Esophagus muscularis mucosa (tissue), 4 donors: ENCODE data around the gene TMA7. TPM values are rescaled to one million over a fixed set of nuclear protein-coding genes. Genes with fewer than 3 reads are reported as not detected.
A peak's percentile ranks its signal among the peaks of the same experiment; 100 is the strongest.

Experiments
- DNase-seq: peaks from one replicate; pipeline ENCODE4 v3.0.0-alpha.2; 2017; ENCODE audit errors: extremely low spot score
- H3K27ac ChIP-seq, 4 donors: fragments of 200-600 bp; sonication (generic); replicated peaks in 1 of 4; 1 replicate in 3 of 4; 2 replicates in 1 of 4; pipeline ENCODE4 v1.5.1; 2016 to 2019; ENCODE audit warnings: mild to moderate bottlenecking in 1 of 4
- H3K27me3 ChIP-seq, 4 donors: fragments of 200-600 bp; sonication (generic); one replicate each; pipeline versions ENCODE4 v1.5.1 to v1.6.0; 2016 to 2019
- H3K36me3 ChIP-seq, 4 donors: fragments of 200-600 bp; sonication (generic); one replicate each; pipeline ENCODE4 v1.5.1; 2016 to 2019
- H3K4me1 ChIP-seq, 4 donors: fragments of 200-600 bp; sonication (generic); one replicate each; pipeline ENCODE4 v1.5.1; 2016 to 2019
- H3K4me3 ChIP-seq, 4 donors: fragments of 200-600 bp; sonication (generic); 1 replicate in 2 of 4; 2 replicates in 2 of 4; pipeline ENCODE4 v1.5.1; 2016 to 2019; ENCODE audit warnings: mild to moderate bottlenecking in 4 of 4, moderate library complexity in 1 of 4
- H3K9me3 ChIP-seq, 4 donors: fragments of 200-600 bp; sonication (generic); 1 replicate in 3 of 4; 2 replicates in 1 of 4; pipeline ENCODE4 v1.5.1; 2016 to 2019
- EP300 ChIP-seq: sonication (generic); formaldehyde crosslinking; IDR thresholded peaks from one replicate; pipeline ENCODE4 v1.6.1; 2017; ENCODE audit warnings: antibody characterized with exemption
- POLR2A ChIP-seq: fragments of 450-650 bp; IDR thresholded peaks from one replicate; pipeline ENCODE4 v1.6.1; 2017; ENCODE audit warnings: antibody characterized with exemption, moderate library complexity, mild to moderate bottlenecking, low read depth
- POLR2AphosphoS5 ChIP-seq, 2 donors: sonication (generic); formaldehyde crosslinking; IDR thresholded peaks; one replicate each; pipeline ENCODE4 v1.6.1; 2017; ENCODE audit warnings: antibody characterized with exemption in 2 of 2
- WGBS: methylation state at CpG from one replicate; pipeline ENCODE4 v1.1.5; 2018; 5-methylcytosine and 5-hydroxymethylcytosine counted together
- intact Hi-C: fragments of 100-400 bp; cut with DNase I; formaldehyde crosslinking; loops from one replicate; pipeline ENCODE4 v1.15.1; 2023
- total RNA-seq, 4 donors: library from RNA; depleted of rRNA; stranded (reverse); fragments of >200 nt; gene quantifications; one replicate each; pipeline versions ENCODE4 v1.1.0 to v1.2.1, GENCODE V29; 2016
- TF ChIP-seq, protein P1 (sequence below), 3 experiments: fragments of 200-600 bp in 2 of 3; fragments of 450-650 bp in 1 of 3; sonication (generic) in 2 of 3; IDR thresholded peaks; one replicate each; pipeline ENCODE4 v1.5.1; 2017 to 2019; ENCODE audit warnings: antibody characterized with exemption in 3 of 3, mild to moderate bottlenecking in 2 of 3, moderate library complexity in 1 of 3

Gene TMA7
- total RNA-seq, 4 donors from 2014 or later: 167 to 270 (median 205) TPM

DNA sequence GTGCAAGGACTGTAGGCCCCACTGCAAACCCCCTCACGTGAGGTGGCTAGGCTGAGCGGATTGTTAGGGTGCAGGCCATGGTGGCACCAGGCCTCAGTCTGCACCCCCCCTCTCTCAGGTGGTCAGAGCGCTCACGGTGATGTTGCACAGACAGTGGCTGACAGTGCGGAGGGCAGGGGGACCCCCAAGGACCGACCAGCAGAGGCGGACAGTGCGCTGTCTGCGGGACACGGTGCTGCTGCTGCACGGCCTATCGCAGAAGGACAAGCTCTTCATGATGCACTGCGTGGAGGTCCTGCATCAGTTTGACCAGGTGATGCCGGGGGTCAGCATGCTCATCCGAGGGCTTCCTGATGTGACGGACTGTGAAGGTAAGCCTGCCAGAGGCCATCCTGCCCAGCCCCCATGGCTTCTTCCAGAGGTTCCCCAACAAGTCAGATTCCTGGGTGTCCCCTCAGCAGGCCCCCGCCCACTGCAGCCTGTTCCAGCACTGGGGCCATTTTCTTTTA lies 24.7 kb downstream of the TMA7 start:
- Histone ChIP-seq H3K27ac (peak overlapping the region; percentile 96 to 100 (median 98)), H3K9me3 (no peaks in the 10 kb centered on the region), H3K36me3 (peaks cover 27 to 66% (median 57%) of the 10 kb centered on the region in 4 donors), H3K4me1 (peaks cover 52 to 55% (median 53%) of the 10 kb centered on the region in 4 donors), H3K27me3 (no peaks in the 10 kb centered on the region), H3K4me3 (no peak overlapping the region)
- DNase-seq: no peak
- TF ChIP-seq POLR2AphosphoS5 (IDR thresholded peaks at IDR 0.05) (no peak), EP300 (no peak), POLR2A (no peak)
- TF ChIP-seq, protein P1, sequence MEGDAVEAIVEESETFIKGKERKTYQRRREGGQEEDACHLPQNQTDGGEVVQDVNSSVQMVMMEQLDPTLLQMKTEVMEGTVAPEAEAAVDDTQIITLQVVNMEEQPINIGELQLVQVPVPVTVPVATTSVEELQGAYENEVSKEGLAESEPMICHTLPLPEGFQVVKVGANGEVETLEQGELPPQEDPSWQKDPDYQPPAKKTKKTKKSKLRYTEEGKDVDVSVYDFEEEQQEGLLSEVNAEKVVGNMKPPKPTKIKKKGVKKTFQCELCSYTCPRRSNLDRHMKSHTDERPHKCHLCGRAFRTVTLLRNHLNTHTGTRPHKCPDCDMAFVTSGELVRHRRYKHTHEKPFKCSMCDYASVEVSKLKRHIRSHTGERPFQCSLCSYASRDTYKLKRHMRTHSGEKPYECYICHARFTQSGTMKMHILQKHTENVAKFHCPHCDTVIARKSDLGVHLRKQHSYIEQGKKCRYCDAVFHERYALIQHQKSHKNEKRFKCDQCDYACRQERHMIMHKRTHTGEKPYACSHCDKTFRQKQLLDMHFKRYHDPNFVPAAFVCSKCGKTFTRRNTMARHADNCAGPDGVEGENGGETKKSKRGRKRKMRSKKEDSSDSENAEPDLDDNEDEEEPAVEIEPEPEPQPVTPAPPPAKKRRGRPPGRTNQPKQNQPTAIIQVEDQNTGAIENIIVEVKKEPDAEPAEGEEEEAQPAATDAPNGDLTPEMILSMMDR (IDR thresholded peaks at IDR 0.05): no peak
- 87% methylated on average over 8 of the region's 17 CpGs for WGBS
- intact Hi-C loops: loop anchor here (1.0 kb wide), 2 partner anchors 41 to 84 kb away; no protein-coding TSS in a partner anchor

DNA sequence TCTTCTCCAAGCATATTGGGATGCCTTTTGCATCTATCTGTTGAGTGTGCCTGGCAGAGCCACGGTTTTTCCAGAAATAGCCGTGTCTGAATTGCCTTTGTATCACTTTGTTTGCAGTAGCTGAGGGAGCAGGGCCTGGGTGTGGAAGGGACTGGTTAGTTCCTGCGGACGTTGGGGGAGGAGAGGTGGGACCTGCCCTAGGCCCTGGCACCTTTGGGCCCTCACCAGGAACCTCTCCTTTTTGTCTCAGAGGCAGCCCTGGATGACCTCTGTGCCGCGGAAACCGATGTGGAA lies 25.1 kb downstream of the TMA7 start:
- Histone ChIP-seq H3K27me3 (no peaks in the 10 kb centered on the region), H3K9me3 (no peaks in the 10 kb centered on the region), H3K36me3 (peaks cover 23 to 66% (median 55%) of the 10 kb centered on the region in 4 donors), H3K27ac (peak overlapping the region; percentile 96 to 100 (median 98)), H3K4me1 (peaks cover 57 to 59% (median 57%) of the 10 kb centered on the region in 4 donors), H3K4me3 (peak overlapping the region in 2 of 4 donors; percentile 56 to 71)
- intact Hi-C loops: loop anchor here (1.0 kb wide), 2 partner anchors 40 to 83 kb away; no protein-coding TSS in a partner anchor
- TF ChIP-seq EP300 (no peak), POLR2A (no peak), POLR2AphosphoS5 (IDR thresholded peaks at IDR 0.05) (no peak)
- TF ChIP-seq, protein P1 (IDR thresholded peaks at IDR 0.05): no peak
- no peak for DNase-seq
- 18% methylated on average over 6 of the region's 7 CpGs for WGBS

DNA sequence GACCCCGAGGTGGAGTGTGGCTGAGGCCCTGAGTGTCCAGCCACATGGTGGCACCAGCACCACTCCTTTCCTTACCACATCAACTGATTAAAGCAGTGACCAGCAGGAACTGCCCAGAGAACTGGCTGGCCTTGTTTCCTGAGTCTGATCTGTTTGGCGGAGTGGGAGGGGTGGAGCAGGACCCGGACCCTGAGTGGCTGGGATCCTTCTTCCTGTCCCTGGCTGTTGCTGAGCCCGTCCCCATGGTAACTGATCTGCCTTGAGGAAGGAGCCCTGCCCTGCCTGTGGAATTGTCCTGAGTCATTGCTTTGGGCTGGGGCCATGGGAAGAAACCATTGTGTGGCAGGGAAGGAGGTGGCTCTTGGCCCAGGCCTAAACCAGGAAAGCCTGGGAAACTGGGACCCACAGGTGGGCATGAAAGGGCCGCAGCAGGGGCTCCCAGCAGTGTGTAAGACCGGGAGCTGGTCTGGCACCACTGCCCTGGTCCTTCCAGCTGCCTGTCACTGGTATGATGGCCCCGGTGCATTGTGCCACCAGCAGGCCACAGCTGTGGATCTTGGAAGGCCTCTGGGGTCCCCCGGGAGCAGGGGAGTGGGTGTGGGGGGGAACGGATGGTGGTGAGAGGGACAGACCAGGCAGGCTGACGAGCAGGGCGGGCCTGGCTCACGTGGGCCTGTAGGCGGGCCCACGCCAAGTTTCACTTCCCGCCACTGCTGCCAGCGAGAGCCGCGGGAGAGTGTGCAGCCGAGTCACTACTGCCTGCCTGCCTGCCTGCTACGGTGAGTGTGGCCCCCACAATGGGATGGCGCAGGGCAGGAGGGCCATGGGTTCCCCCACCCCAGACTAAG lies 25.7 kb downstream of the TMA7 start:
- Histone ChIP-seq H3K9me3 (no peaks in the 10 kb centered on the region), H3K27me3 (no peaks in the 10 kb centered on the region), H3K4me3 (peak overlapping the region; percentile 56 to 71 (median 58)), H3K27ac (peak overlapping the region; percentile 96 to 100 (median 98)), H3K4me1 (peaks cover 62 to 65% (median 63%) of the 10 kb centered on the region in 4 donors), H3K36me3 (peaks cover 19 to 64% (median 51%) of the 10 kb centered on the region in 4 donors)
- TF ChIP-seq, protein P1 (IDR thresholded peaks at IDR 0.05): peak; percentile 81 to 91 (median 90)
- peak; percentile 66 for TF ChIP-seq POLR2A
- TF ChIP-seq POLR2AphosphoS5 (IDR thresholded peaks at IDR 0.05): peak; percentile 89 to 95
- no peak for TF ChIP-seq EP300
- WGBS: under 1% methylated on average over 18 of the region's 21 CpGs
- intact Hi-C loops: loop anchor here (1.0 kb wide), 2 partner anchors 40 to 83 kb away; no protein-coding TSS in a partner anchor
- peak; percentile 99 for DNase-seq

DNA sequence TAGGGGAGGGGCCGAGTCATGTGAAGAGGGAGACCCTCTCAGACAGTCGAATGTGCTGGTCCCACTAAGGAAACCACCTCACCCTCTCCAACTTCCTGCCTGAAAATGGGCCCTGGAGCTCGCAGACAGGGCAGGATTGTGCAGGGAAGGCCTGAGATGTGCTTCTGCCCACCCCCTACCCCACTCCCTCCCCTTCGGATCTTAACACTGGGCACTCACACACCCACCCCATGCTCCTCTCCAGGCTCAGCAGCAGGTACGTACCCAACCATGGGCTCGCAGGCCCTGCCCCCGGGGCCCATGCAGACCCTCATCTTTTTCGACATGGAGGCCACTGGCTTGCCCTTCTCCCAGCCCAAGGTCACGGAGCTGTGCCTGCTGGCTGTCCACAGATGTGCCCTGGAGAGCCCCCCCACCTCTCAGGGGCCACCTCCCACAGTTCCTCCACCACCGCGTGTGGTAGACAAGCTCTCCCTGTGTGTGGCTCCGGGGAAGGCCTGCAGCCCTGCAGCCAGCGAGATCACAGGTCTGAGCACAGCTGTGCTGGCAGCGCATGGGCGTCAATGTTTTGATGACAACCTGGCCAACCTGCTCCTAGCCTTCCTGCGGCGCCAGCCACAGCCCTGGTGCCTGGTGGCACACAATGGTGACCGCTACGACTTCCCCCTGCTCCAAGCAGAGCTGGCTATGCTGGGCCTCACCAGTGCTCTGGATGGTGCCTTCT lies 26.5 kb downstream of the TMA7 start:
- TF ChIP-seq, protein P1 (IDR thresholded peaks at IDR 0.05): no peak
- TF ChIP-seq EP300 (no peak), POLR2AphosphoS5 (IDR thresholded peaks at IDR 0.05) (no peak), POLR2A (no peak)
- peaks cover 14 to 56% (median 45%) of the 10 kb centered on the region in 4 donors for H3K36me3 ChIP-seq
- H3K27me3 ChIP-seq: no peaks in the 10 kb centered on the region
- intact Hi-C loops: no loop called here
- peaks cover 69 to 73% (median 71%) of the 10 kb centered on the region in 4 donors for H3K4me1 ChIP-seq
- no peak for DNase-seq
- 29% methylated on average over 14 of the region's 19 CpGs for WGBS
- peak overlapping the region; percentile 56 to 71 (median 58) for H3K4me3 ChIP-seq
- H3K9me3 ChIP-seq: no peaks in the 10 kb centered on the region
- H3K27ac ChIP-seq: peak overlapping the region; percentile 96 to 100 (median 98)
